Gastroesophageal sphincter (tissue), 3 donors: ENCODE measurements around the gene JDP2.

Experiments
- CTCF ChIP-seq, 4 experiments: fragments of 200-600 bp in 2 of 4; fragments of 450-650 bp in 2 of 4; sonication (generic) in 1 of 4; IDR thresholded peaks; one replicate each; pipeline ENCODE4 v1.5.1; 2017 to 2019; ENCODE audit warnings: antibody characterized with exemption in 4 of 4, mild to moderate bottlenecking in 2 of 4, moderate library complexity in 2 of 4
- EP300 ChIP-seq: sonication (generic); formaldehyde crosslinking; IDR thresholded peaks from one replicate; pipeline ENCODE4 v1.6.1; 2017; ENCODE audit warnings: antibody characterized with exemption, mild to moderate bottlenecking
- POLR2A ChIP-seq, 2 donors: fragments of 450-650 bp; IDR thresholded peaks; one replicate each; pipeline ENCODE4 v1.6.1; 2017; ENCODE audit warnings: antibody characterized with exemption in 2 of 2, mild to moderate bottlenecking in 2 of 2, moderate library complexity in 1 of 2
- POLR2AphosphoS5 ChIP-seq: sonication (generic); formaldehyde crosslinking; IDR thresholded peaks from one replicate; pipeline ENCODE4 v1.6.1; 2017; ENCODE audit warnings: antibody characterized with exemption

DNA sequence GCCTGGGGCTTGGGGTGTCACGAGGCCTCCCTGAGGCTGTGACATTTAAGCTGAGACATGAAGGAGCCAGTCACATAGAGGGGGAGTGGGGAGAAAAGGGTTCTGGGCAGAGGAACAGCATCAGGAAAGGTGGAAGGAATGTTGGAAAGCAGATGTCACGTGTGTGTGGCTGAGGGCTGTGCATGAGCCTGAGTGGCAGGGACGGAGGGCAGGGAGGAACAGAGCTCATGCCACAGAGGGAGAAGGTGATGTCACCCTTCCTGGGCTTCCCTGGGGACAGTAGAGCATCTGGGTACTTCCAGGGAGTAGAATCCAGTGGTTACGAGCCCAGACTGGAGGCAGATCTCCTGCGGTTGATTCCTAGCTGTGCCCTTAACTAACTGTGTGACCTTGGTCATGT, 32.0 kb upstream of the JDP2 start:
- TF ChIP-seq CTCF (IDR thresholded peaks at IDR 0.05) = no peak
- no peak for TF ChIP-seq POLR2AphosphoS5
- no peak for TF ChIP-seq POLR2A (IDR thresholded peaks at IDR 0.05)
- no peak for TF ChIP-seq EP300
